Suprapubic skin (tissue), 4 donors: ENCODE data around the gene RELN.

Experiments used
- POLR2A ChIP-seq, 2 donors: fragments of 450-650 bp; IDR thresholded peaks; one replicate each; pipeline ENCODE4 v1.6.1; 2017; ENCODE audit warnings: antibody characterized with exemption in 2 of 2, mild to moderate bottlenecking in 2 of 2, moderate library complexity in 2 of 2
- POLR2AphosphoS5 ChIP-seq, 3 donors: sonication (generic); formaldehyde crosslinking; IDR thresholded peaks; one replicate each; pipeline ENCODE4 v1.6.1; 2017; ENCODE audit warnings: antibody characterized with exemption in 3 of 3
- TF ChIP-seq, protein P1 (sequence below), 2 donors: fragments of 200-600 bp in 1 of 2; fragments of 450-650 bp in 1 of 2; sonication (generic) in 1 of 2; IDR thresholded peaks; one replicate each; pipeline ENCODE4 v1.5.1; 2016 to 2019; ENCODE audit warnings: antibody characterized with exemption in 2 of 2, mild to moderate bottlenecking in 1 of 2, moderate library complexity in 1 of 2

DNA sequence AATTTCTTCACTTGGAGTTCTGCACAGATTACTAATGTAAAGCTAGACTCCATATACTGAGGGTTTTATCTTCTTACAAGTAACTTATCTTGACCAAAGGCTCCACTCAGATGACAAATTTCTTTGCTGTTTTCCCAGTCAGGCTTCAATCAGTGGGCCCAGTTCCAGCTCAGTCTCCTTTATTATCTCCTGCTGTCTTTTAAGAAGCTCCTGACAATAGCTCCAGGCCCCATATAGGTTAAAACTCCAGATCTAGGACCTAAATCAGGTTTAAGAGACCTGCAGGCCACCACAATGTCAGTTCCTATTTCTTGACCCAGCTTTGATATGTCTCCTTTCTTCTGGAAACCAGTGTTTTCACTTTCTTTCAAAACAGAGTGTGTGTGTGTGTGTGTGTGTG lies 165.2 kb downstream of the RELN start:
- TF ChIP-seq, protein P1, sequence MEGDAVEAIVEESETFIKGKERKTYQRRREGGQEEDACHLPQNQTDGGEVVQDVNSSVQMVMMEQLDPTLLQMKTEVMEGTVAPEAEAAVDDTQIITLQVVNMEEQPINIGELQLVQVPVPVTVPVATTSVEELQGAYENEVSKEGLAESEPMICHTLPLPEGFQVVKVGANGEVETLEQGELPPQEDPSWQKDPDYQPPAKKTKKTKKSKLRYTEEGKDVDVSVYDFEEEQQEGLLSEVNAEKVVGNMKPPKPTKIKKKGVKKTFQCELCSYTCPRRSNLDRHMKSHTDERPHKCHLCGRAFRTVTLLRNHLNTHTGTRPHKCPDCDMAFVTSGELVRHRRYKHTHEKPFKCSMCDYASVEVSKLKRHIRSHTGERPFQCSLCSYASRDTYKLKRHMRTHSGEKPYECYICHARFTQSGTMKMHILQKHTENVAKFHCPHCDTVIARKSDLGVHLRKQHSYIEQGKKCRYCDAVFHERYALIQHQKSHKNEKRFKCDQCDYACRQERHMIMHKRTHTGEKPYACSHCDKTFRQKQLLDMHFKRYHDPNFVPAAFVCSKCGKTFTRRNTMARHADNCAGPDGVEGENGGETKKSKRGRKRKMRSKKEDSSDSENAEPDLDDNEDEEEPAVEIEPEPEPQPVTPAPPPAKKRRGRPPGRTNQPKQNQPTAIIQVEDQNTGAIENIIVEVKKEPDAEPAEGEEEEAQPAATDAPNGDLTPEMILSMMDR (IDR thresholded peaks at IDR 0.05) = no peak
- TF ChIP-seq POLR2A (IDR thresholded peaks at IDR 0.05) = no peak
- no peak for TF ChIP-seq POLR2AphosphoS5 (IDR thresholded peaks at IDR 0.05)
